SK-MEL-5 (cell line): ENCODE results near the gene CDH5. TPM values are rescaled to one million over a fixed set of nuclear protein-coding genes. Genes with fewer than 3 reads are reported as not detected.
"Not testable (repeated sequence)": the region's sequence is repeated elsewhere in the genome, so short reads cannot be mapped to it uniquely, and the experiment has no call there.

Experiments
- DNase-seq: peaks from one replicate; pipeline ENCODE4 v3.0.0-alpha.2; 2016; ENCODE audit warnings: low read depth, low spot score
- in situ Hi-C: cut with HindIII; loops from 2 replicates; pipeline ENCODE4 v1.10.0; 2016; ENCODE audit warnings: low sequenced_read_pairs, high pct_unique_total_duplicates, low pct_unique_long_range_greater_than_20kb
- total RNA-seq: library from RNA; depleted of rRNA; stranded (reverse); fragments of >200 nt; shearing (Covaris generic); gene quantifications from 2 replicates; pipeline ENCODE4 v1.2.3, GENCODE V29; 2014; rRNA removed

CDH5 gene
- total RNA-seq, 1 experiment from 2014 or later: not detected

DNA sequence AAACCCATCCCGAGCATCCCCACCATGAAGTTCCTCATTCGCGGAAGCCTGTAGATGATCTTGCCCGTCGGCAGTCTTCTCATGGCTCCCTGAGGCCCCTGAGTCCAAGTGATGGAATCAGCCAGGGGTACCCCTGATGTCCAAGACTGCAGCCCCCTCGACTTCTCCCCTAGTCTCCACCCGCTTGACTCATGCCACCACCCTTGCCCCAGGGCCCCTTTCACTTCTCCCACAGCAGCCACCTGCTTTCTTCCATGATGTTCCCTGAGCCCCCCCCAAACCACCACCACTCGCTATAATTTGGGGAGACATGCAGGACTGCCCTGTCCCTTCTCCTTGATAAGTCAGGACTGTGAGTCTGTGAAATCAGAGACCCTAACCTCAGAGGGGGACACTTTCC lies 72.0 kb downstream of the CDH5 start:
- no peak for DNase-seq
- in situ Hi-C loops: no loop called here

DNA sequence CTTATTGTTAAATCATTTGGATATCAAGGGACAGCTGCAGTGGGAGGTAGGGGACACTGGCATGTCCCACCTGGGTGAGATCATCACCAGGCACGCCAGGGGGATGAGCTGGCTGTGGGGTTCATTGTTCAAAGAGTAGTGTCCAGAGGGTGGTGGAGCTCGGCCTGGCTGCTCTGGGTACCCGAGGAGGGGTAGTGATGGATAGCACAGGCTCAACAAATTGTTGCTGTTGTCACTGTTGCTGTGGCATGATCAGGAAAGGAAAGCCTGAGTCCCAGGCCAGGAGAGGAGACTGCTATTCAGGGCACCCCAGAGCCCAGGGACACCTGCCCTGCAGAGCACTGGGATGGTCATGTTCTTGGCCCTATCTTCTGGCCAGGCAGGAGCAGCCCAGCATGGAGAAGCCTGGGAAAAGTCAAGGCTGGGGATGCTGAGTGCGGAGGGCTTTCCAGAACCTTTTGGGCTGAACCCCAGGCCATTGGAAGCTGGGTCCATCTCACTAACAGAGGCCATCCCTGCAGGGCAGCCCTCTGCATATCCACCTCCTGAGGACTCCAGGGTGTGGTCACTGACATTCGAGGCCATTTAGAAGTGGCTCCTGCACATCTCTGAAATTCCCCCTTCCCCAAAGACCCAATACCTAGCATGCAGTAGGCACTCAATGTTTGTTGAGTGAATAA lies 72.7 kb downstream of the CDH5 start:
- no peak for DNase-seq
- in situ Hi-C loops: no loop called here

- in situ Hi-C loops: no loop called here
- no peak for DNase-seq
Measured at GRCh38 chr16:66440271-66440802, 73.8 kb downstream of the CDH5 start.

GRCh38 chr16:66440970-66441369 lies 74.5 kb downstream of the CDH5 start:
- in situ Hi-C loops: no loop called here
- no peak for DNase-seq

DNA sequence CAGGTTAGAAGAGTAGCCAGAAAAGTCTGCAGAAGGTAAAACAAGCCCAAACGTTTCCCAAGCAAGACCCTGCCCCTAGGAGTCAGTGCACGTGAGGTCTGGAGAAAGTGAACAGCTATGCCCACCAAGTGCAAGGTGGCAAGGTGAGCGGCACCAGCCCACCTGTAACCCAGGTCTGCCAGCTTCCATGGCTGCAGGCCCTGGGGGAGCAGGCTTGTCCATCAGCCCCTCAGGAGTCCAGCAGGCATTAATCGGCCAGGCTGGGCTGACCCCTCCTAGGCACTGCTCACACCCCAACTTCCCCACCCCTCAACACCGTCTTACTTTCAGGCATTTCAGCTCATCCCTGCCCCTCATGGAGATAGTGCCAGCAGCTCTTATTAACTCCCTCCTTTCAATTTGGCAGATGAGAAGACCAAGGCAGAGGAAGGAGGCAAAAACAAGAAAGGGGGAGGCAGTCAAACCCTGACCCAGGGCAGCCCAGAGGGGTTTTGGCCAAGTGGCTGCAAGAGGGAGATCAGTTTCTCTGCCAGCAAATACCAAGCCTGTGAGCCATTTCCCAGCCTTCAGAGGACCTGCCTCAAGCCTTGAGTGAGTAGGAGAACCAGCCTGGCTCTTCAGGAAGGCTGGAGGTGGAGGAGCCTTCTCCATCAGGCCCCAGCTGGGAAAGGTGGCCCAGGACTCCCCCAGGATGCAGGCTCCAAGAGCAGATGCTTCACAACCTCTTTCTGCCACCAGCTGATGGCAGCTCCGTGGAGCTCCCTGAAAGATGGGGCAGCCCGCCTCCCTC lies 75.3 kb downstream of the CDH5 start:
- no peak for DNase-seq
- in situ Hi-C loops: no loop called here

GRCh38 chr16:66442502-66443268 lies 76.2 kb downstream of the CDH5 start:
- in situ Hi-C loops: no loop called here
- no peak for DNase-seq

DNA sequence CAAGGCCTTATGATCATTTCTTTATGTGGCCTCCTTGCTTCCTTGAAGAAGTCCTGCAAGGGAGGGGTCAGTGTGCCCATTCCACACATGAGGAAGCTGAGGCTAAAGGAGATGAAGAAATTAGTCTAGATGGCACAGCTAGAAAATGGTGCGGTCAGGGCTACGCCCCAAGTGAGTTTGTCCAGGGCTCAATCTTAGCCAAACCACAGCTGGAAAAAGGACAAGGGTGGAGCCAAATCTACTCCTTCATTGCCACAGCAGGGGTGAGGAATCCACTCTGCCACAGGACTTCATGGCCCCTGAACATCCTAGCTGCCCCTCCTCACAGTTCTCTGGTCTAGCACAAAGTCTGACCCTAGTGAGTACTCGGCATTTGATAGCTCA lies 76.8 kb downstream of the CDH5 start:
- no peak for DNase-seq
- in situ Hi-C loops: no loop called here

DNA sequence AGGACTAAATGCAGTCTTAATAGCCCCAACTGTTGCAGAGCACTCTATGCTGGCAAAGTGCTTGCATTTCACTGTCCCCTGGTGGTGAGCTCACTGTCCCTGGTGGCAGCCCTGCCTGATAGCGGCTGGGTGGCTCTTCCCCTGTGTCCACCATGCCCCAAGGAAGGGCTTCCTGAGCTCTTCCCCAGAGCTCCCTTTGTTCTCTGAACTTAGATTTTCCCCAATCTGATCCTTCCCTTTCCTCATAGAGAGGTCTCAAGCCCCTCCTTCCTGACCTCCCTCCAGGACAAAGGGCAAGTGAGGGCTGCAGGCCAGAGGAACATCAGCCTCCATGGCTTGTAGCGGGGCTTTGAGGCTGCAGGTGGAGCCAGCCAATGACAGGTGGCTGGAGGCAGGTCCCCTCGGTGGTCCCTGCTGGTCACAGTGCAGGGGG lies 77.6 kb downstream of the CDH5 start:
- no peak for DNase-seq
- in situ Hi-C loops: no loop called here

DNA sequence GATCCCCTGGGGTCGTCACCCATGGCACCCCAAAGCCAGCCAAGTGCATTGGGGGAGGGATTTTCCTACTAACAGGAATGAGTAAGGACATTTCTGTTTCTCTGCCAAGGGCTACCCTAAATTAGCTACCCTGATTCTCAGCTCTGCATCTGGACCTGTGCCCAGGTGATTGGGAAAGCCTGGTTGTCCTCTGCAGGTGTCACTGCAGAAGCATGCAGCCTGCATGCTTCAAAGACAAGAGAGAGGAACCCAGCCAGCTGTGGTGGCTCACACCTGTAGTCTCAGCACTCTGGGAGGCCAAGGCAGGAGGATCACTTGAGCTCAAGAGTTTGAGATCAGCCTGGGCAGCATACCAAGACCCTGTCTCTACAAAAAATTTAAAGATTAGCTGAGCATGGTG lies 80.2 kb downstream of the CDH5 start:
- no peak for DNase-seq
- in situ Hi-C loops: no loop called here

DNA sequence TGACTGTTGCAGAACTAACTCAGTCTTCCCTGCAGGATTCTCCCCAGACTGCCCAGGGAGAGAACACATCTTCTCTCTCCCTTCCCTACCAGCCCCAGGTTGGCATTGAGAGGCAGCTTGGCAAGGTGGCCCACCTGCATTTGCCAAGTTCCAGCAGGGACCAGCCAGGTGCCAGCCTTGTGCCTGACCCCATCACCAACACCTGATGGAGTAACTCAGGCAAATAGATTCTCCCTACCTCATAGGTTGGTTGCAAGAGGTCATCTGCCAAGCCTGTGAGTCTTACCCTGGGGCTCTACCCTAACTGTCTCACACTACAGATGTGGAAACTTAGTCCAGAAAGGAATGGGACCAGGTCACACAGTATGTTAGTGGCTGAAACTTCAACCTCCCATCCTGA lies 81.0 kb downstream of the CDH5 start:
- no peak for DNase-seq
- in situ Hi-C loops: no loop called here

DNA sequence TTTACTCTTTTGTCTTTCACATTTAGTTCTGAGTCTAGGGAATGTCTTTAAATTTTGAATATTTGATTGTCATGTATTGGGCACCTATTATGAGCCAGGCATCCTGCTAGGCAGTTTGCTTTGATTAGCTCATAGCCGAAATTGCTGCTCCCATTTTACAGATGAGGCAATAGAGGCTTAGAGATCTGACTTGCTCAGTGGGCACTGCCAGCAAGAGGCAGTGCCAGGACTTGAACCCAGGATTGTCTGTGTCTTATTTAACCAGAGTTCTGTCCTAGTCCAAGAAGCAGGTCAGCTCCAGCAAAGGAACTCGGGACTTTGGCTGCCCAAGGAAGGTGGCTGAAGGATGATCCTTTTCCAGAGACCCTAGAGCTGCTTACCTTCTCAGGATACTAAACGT lies 85.1 kb downstream of the CDH5 start:
- in situ Hi-C loops: no loop called here

DNA sequence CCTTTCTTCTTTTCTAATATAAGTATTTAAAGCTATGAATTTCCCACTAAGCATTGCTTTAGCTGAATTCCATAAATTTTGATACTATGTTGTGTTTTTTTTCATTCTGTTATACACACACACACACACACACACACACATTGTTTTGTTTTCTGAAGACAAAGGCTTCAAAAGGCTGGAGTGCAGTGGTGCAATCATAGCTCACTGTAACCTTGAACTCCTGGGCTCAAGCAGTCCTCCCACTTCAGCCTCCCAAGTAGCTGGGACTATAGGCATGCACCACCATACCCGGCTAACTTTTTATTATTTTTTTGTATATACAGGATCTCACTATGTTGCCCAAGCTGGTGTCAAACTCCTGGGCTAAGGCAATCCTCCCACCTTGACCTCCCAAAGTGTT lies 86.7 kb downstream of the CDH5 start:
- in situ Hi-C loops, DNase-seq: not testable (repeated sequence)

More for the DNA sequence above, 85.1 kb downstream of the CDH5 start:
- DNase-seq: no peak

Other genes starting within 250 kb of the CDH5 start
- gene BEAN1, start 60.6 kb downstream of the CDH5 start, total RNA-seq: 1.4 TPM in 1 of 2 replicates, not detected in the other
- 19.7 and 23.6 TPM in 2 replicates for gene TK2, start 183.4 kb downstream of the CDH5 start, total RNA-seq
- 86.7 and 87.6 TPM in 2 replicates for gene CKLF, start 185.9 kb downstream of the CDH5 start, total RNA-seq
- 0.77 and 1.1 TPM in 2 replicates for gene CMTM1, start 199.7 kb downstream of the CDH5 start, total RNA-seq
- not detected in 2 replicates for gene CMTM2, start 212.8 kb downstream of the CDH5 start, total RNA-seq
- 7.9 and 9.1 TPM in 2 replicates for gene CMTM3, start 238.0 kb downstream of the CDH5 start, total RNA-seq